ENCODE data around the gene SPATA31E1. TPM values are rescaled to one million over a fixed set of nuclear protein-coding genes. Genes with fewer than 3 reads are reported as not detected.
A peak's percentile ranks its signal among the peaks of the same experiment; 100 is the strongest.

SPATA31E1 gene
- total RNA-seq = 1 to 10 TPM; 4.6 to 4.8 TPM
- 25.0 TPM for polyA plus RNA-seq (ENCODE audit: insufficient read depth, low read depth, low replicate concordance)
- long read RNA-seq, donor 1 = 0 reads
- long read RNA-seq, donor 2 = 0 reads

- DNase-seq = no peak
- no peak within 1 kb of the TSS for H3K27ac ChIP-seq
- intact Hi-C loops (cut with DNase I; ENCODE audit: low total_unique reads) = no loop called here
- H3K4me3 ChIP-seq = no peak within 1 kb of the TSS
- H3K36me3 ChIP-seq (ENCODE audit: low read depth, missing control alignments) = no peaks in the 10 kb centered on the region
- no peaks in the 10 kb centered on the region for H3K4me1 ChIP-seq
- no peaks in the 10 kb centered on the region for H3K9me3 ChIP-seq
- 79 to 81% methylated on average over 2 to 5 of the region's 5 CpGs for WGBS, 2 donors
- H3K27me3 ChIP-seq = no peaks in the 10 kb centered on the region
- TF ChIP-seq POLR2A (IDR thresholded peaks at IDR 0.05) (no peak), CTCF (IDR thresholded peaks at IDR 0.05) (no peak)
These were observed at the start of gene SPATA31E1 for GRCh38 chr9:87882627-87883026. SPATA31E1 (plus strand) TSS chr9:87882877; CDS start chr9:87882892, 15 bp downstream.

- DNase-seq = no peak
- Histone ChIP-seq H3K36me3 (ENCODE audit: low read depth, missing control alignments) (no peaks in the 10 kb centered on the region), H3K4me3 (peak overlapping the region in 1 of 2 donors; percentile 34), H3K4me1 (no peaks in the 10 kb centered on the region), H3K27me3 (no peaks in the 10 kb centered on the region), H3K9me3 (no peaks in the 10 kb centered on the region), H3K27ac (no peak overlapping the region)
- WGBS, 2 donors = 54 to 61% methylated on average over 13 to 14 of the region's 14 CpGs
- TF ChIP-seq CTCF (IDR thresholded peaks at IDR 0.05) = no peak
- no peak for TF ChIP-seq POLR2A (IDR thresholded peaks at IDR 0.05)
- intact Hi-C loops (cut with DNase I; ENCODE audit: low total_unique reads) = no loop called here
These were observed 48.3 kb upstream of the SPATA31E1 start for GRCh38 chr9:87834357-87834756.

- TF ChIP-seq CTCF (IDR thresholded peaks at IDR 0.05) = no peak
- 84 to 91% methylated on average over 5 of the region's 5 CpGs for WGBS, 2 donors
- no peaks in the 10 kb centered on the region for H3K9me3 ChIP-seq
- H3K27me3 ChIP-seq = no peaks in the 10 kb centered on the region
- no peak for DNase-seq
- intact Hi-C loops (cut with DNase I; ENCODE audit: low total_unique reads) = no loop called here
- H3K27ac ChIP-seq = no peak overlapping the region
- no peaks in the 10 kb centered on the region for H3K4me1 ChIP-seq
- H3K36me3 ChIP-seq (ENCODE audit: low read depth, missing control alignments) = no peaks in the 10 kb centered on the region
- H3K4me3 ChIP-seq = no peak overlapping the region
These were observed 46.1 kb upstream of the SPATA31E1 start for GRCh38 chr9:87836536-87836935.

- WGBS, 2 donors = 47 to 55% methylated on average over 7 of the region's 7 CpGs
- no peak overlapping the region for H3K27ac ChIP-seq
- TF ChIP-seq CTCF (IDR thresholded peaks at IDR 0.05) = no peak
- no peak for TF ChIP-seq POLR2A (IDR thresholded peaks at IDR 0.05)
- H3K36me3 ChIP-seq (ENCODE audit: low read depth, missing control alignments) = no peaks in the 10 kb centered on the region
- no peaks in the 10 kb centered on the region for H3K9me3 ChIP-seq
- no peaks in the 10 kb centered on the region for H3K27me3 ChIP-seq
- intact Hi-C loops (cut with DNase I; ENCODE audit: low total_unique reads) = no loop called here
- no peaks in the 10 kb centered on the region for H3K4me1 ChIP-seq
- DNase-seq = no peak
- no peak overlapping the region for H3K4me3 ChIP-seq
These were observed 45.5 kb upstream of the SPATA31E1 start for GRCh38 chr9:87836951-87837705.

GRCh38 chr9:87840134-87840533, 42.5 kb upstream of the SPATA31E1 start:
- Histone ChIP-seq H3K4me3 (no peak overlapping the region), H3K4me1 (no peaks in the 10 kb centered on the region), H3K27ac (no peak overlapping the region), H3K9me3 (no peaks in the 10 kb centered on the region), H3K27me3 (no peaks in the 10 kb centered on the region), H3K36me3 (ENCODE audit: low read depth, missing control alignments) (no peaks in the 10 kb centered on the region)
- 69 to 82% methylated on average over 1 of the region's 1 CpG for WGBS, 2 donors
- intact Hi-C loops (cut with DNase I; ENCODE audit: low total_unique reads) = no loop called here
- TF ChIP-seq POLR2A (IDR thresholded peaks at IDR 0.05) (no peak), CTCF (IDR thresholded peaks at IDR 0.05) (no peak)
- no peak for DNase-seq

Measured in testis (tissue), 5 donors.